Measurements from ENCODE around the gene HS3ST1. TPM values are rescaled to one million over a fixed set of nuclear protein-coding genes. Genes with fewer than 3 reads are reported as not detected.

HS3ST1 gene
- total RNA-seq, 1 experiment from 2014 or later: 0.21 TPM

DNA sequence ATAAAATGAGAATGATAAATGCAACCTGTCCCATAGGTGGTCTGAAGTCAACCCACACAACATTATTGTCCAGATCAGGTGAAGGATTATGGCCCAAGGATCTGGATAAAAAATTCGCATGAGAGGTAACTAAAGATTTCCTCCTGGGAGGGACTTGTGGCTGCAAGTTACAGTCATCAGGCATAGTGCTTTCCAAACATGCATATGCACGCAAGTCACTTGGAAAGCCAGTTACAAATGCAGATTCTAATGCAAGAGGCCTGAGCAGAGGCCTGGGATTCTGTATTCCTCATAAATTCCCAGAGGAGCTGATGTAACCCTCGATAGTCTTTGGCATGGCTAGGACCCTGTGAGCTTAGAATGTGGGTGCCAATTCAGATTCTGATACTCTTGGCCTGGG is 21.1 kb downstream of the HS3ST1 start:
- intact Hi-C loops (cut with micrococcal nuclease; ENCODE audit: unreplicated experiment): no loop called here
- Histone ChIP-seq H3K4me1 (ENCODE audit: control insufficient read depth, insufficient read depth, low read length) (no peaks in the 10 kb centered on the region), H3K9me3 (ENCODE audit: control insufficient read depth, insufficient read depth, low read depth, low read length) (no peaks in the 10 kb centered on the region), H3K36me3 (ENCODE audit: control insufficient read depth, insufficient read depth, low read length) (no peaks in the 10 kb centered on the region), H3K27me3 (ENCODE audit: control insufficient read depth, insufficient read depth, low read length) (no peaks in the 10 kb centered on the region), H3K4me3 (ENCODE audit: low read depth in 2 of 2, low read length in 2 of 2) (no peak overlapping the region), H3K27ac (ENCODE audit: low read length) (no peak overlapping the region)
- no peak for ATAC-seq
- DNase-seq (ENCODE audit: low read depth, low spot score): no peak
- in situ Hi-C loops (cut with HindIII; ENCODE audit: low pct_unique_long_range_greater_than_20kb, low sequenced_read_pairs): no loop called here
- CTCF ChIA-PET: no interaction called here
- POLR2A ChIA-PET: interaction anchor here (0.6 kb wide), 1 partner anchor 849 kb away, joined by 3 read pairs; no protein-coding TSS in a partner anchor
- TF ChIP-seq, protein P1, sequence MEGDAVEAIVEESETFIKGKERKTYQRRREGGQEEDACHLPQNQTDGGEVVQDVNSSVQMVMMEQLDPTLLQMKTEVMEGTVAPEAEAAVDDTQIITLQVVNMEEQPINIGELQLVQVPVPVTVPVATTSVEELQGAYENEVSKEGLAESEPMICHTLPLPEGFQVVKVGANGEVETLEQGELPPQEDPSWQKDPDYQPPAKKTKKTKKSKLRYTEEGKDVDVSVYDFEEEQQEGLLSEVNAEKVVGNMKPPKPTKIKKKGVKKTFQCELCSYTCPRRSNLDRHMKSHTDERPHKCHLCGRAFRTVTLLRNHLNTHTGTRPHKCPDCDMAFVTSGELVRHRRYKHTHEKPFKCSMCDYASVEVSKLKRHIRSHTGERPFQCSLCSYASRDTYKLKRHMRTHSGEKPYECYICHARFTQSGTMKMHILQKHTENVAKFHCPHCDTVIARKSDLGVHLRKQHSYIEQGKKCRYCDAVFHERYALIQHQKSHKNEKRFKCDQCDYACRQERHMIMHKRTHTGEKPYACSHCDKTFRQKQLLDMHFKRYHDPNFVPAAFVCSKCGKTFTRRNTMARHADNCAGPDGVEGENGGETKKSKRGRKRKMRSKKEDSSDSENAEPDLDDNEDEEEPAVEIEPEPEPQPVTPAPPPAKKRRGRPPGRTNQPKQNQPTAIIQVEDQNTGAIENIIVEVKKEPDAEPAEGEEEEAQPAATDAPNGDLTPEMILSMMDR (IDR thresholded peaks at IDR 0.05): no peak
- no peak for TF ChIP-seq POLR2AphosphoS5 (IDR thresholded peaks at IDR 0.05; ENCODE audit: low read depth, low read length)
- no TSS peak for BruUV-seq (replicated peaks)

DNA sequence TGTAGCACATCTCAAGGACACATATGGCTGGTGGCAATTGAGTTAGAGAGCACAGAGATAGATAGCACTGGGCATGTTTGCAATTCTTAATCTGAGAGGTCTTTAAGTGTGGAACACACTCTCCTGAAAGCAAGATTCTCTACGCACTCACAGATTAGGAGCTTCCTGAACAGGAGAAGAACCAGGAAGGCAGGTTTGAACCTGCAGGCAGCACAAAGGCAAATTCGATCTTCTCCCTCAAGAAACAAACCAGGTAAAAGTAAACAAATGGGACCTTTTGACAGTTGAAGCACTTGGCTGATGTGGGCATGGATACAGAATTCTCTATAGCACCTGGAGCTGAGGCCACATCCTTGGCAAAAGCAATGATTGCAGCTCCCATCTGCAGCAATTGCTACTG is 24.3 kb downstream of the HS3ST1 start:
- ATAC-seq: no peak
- no TSS peak for BruUV-seq (replicated peaks)
- intact Hi-C loops (cut with micrococcal nuclease; ENCODE audit: unreplicated experiment) (no loop called here), in situ Hi-C loops (cut with HindIII; ENCODE audit: low pct_unique_long_range_greater_than_20kb, low sequenced_read_pairs) (no loop called here)
- Histone ChIP-seq H3K36me3 (ENCODE audit: control insufficient read depth, insufficient read depth, low read length) (no peaks in the 10 kb centered on the region), H3K27me3 (ENCODE audit: control insufficient read depth, insufficient read depth, low read length) (no peaks in the 10 kb centered on the region), H3K4me3 (ENCODE audit: low read depth in 2 of 2, low read length in 2 of 2) (no peak overlapping the region), H3K9me3 (ENCODE audit: control insufficient read depth, insufficient read depth, low read depth, low read length) (no peaks in the 10 kb centered on the region), H3K27ac (ENCODE audit: low read length) (no peak overlapping the region), H3K4me1 (ENCODE audit: control insufficient read depth, insufficient read depth, low read length) (no peaks in the 10 kb centered on the region; the same call in 1 of the 2 replicates)
- no peak for DNase-seq (ENCODE audit: low read depth, low spot score)
- TF ChIP-seq, protein P2, sequence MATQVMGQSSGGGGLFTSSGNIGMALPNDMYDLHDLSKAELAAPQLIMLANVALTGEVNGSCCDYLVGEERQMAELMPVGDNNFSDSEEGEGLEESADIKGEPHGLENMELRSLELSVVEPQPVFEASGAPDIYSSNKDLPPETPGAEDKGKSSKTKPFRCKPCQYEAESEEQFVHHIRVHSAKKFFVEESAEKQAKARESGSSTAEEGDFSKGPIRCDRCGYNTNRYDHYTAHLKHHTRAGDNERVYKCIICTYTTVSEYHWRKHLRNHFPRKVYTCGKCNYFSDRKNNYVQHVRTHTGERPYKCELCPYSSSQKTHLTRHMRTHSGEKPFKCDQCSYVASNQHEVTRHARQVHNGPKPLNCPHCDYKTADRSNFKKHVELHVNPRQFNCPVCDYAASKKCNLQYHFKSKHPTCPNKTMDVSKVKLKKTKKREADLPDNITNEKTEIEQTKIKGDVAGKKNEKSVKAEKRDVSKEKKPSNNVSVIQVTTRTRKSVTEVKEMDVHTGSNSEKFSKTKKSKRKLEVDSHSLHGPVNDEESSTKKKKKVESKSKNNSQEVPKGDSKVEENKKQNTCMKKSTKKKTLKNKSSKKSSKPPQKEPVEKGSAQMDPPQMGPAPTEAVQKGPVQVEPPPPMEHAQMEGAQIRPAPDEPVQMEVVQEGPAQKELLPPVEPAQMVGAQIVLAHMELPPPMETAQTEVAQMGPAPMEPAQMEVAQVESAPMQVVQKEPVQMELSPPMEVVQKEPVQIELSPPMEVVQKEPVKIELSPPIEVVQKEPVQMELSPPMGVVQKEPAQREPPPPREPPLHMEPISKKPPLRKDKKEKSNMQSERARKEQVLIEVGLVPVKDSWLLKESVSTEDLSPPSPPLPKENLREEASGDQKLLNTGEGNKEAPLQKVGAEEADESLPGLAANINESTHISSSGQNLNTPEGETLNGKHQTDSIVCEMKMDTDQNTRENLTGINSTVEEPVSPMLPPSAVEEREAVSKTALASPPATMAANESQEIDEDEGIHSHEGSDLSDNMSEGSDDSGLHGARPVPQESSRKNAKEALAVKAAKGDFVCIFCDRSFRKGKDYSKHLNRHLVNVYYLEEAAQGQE (IDR thresholded peaks at IDR 0.05; ENCODE audit: insufficient read depth in 1 of 2, low read depth in 2 of 2, low read length in 1 of 2): no peak
- TF ChIP-seq TCF7L2 (IDR thresholded peaks at IDR 0.05; ENCODE audit: low read depth, low read length): no peak
- TF ChIP-seq, protein P1 (IDR thresholded peaks at IDR 0.05): no peak
- TF ChIP-seq SIN3A (IDR thresholded peaks at IDR 0.05; ENCODE audit: borderline replicate concordance, insufficient read depth, low read depth, low read length): no peak
- no peak for TF ChIP-seq POLR2AphosphoS5 (IDR thresholded peaks at IDR 0.05; ENCODE audit: low read depth, low read length)
- ChIA-PET CTCF (no interaction called here), POLR2A (no interaction called here)

Data from Panc1 (cell line).